C4-2B (cell line): ENCODE results near the gene MBNL1.
"Not testable (repeated sequence)": the region's sequence is repeated elsewhere in the genome, so short reads cannot be mapped to it uniquely, and the experiment has no call there.

Experiments used
- H3K27ac ChIP-seq: fragments of 450-650 bp; 2 replicates; pipeline ENCODE4 v1.5.1; 2017
- CTCF ChIP-seq: fragments of 450-650 bp; conservative IDR thresholded peaks from 2 replicates; pipeline ENCODE4 v1.5.1; 2017; ENCODE audit warnings: mild to moderate bottlenecking
- ZFX ChIP-seq: fragments of 450-650 bp; IDR thresholded peaks from 2 replicates; pipeline ENCODE4 v1.6.1; 2017

The MBNL1 gene

GRCh38 chr3:152428577-152428976 lies 159.8 kb downstream of the MBNL1 start:
- TF ChIP-seq CTCF (no peak), ZFX (no peak)
- H3K27ac ChIP-seq: no peak overlapping the region

- TF ChIP-seq CTCF (no peak), ZFX (no peak)
- no peak overlapping the region for H3K27ac ChIP-seq
Observed at GRCh38 chr3:152430223-152431002, 161.7 kb downstream of the MBNL1 start.

- no peak overlapping the region for H3K27ac ChIP-seq
- TF ChIP-seq ZFX (no peak), CTCF (no peak)
Observed at GRCh38 chr3:152434142-152434541, 165.4 kb downstream of the MBNL1 start.

GRCh38 chr3:152435210-152435609 lies 166.5 kb downstream of the MBNL1 start:
- H3K27ac ChIP-seq: not testable (repeated sequence)

- TF ChIP-seq ZFX (no peak), CTCF (no peak)
- H3K27ac ChIP-seq: no peak overlapping the region
Observed at GRCh38 chr3:152436707-152437590, 168.2 kb downstream of the MBNL1 start.

GRCh38 chr3:152438181-152438580 lies 169.5 kb downstream of the MBNL1 start:
- no peak for TF ChIP-seq ZFX
- no peak for TF ChIP-seq CTCF
- H3K27ac ChIP-seq: no peak overlapping the region

GRCh38 chr3:152438706-152439105 lies 170.0 kb downstream of the MBNL1 start:
- H3K27ac ChIP-seq: no peak overlapping the region
- TF ChIP-seq ZFX (no peak), CTCF (no peak)

- not testable (repeated sequence) for H3K27ac ChIP-seq
Observed at GRCh38 chr3:152440243-152440642, 171.5 kb downstream of the MBNL1 start.
